Measurements from ENCODE around the gene AP3B1.

AP3B1 gene

GRCh38 chr5:78294248-78295034 is at the start of gene AP3B1:
TSS of gene AP3B1 (minus strand) at chr5:78294698. CDS start at chr5:78294579, 119 bp downstream.
- DNase-seq (ENCODE audit: low read depth in 3 of 3) = peak; percentile 96 to 97 (median 96)

- DNase-seq (ENCODE audit: low read depth in 3 of 3) = no peak
Observed at GRCh38 chr5:78341440-78341839, 46.9 kb upstream of the AP3B1 start.

- no peak for DNase-seq (ENCODE audit: low read depth in 3 of 3)
Observed at GRCh38 chr5:78339617-78340436, 45.3 kb upstream of the AP3B1 start.

GRCh38 chr5:78336698-78337097 is 42.2 kb upstream of the AP3B1 start:
- no peak for DNase-seq (ENCODE audit: low read depth in 3 of 3)

GRCh38 chr5:78335976-78336375 is 41.5 kb upstream of the AP3B1 start:
- no peak for DNase-seq (ENCODE audit: low read depth in 3 of 3)

- DNase-seq (ENCODE audit: low read depth in 3 of 3) = no peak
Observed at GRCh38 chr5:78334811-78335210, 40.3 kb upstream of the AP3B1 start.

- DNase-seq (ENCODE audit: low read depth in 3 of 3) = no peak
Observed at GRCh38 chr5:78331523-78332080, 37.1 kb upstream of the AP3B1 start.

GRCh38 chr5:78328585-78329173 is 34.2 kb upstream of the AP3B1 start:
- no peak for DNase-seq (ENCODE audit: low read depth in 3 of 3)

GRCh38 chr5:78327761-78328510 is 33.4 kb upstream of the AP3B1 start:
- no peak for DNase-seq (ENCODE audit: low read depth in 3 of 3)

- DNase-seq (ENCODE audit: low read depth in 3 of 3) = no peak
Observed at GRCh38 chr5:78326930-78327329, 32.4 kb upstream of the AP3B1 start.

- no peak for DNase-seq (ENCODE audit: low read depth in 3 of 3)
Observed at GRCh38 chr5:78323241-78323640, 28.7 kb upstream of the AP3B1 start.

GRCh38 chr5:78320401-78320800 is 25.9 kb upstream of the AP3B1 start:
- DNase-seq (ENCODE audit: low read depth in 3 of 3) = no peak

- no peak for DNase-seq (ENCODE audit: low read depth in 3 of 3)
Observed at GRCh38 chr5:78318337-78318736, 23.8 kb upstream of the AP3B1 start.

- DNase-seq (ENCODE audit: low read depth in 3 of 3) = no peak
Observed at GRCh38 chr5:78317515-78317914, 23.0 kb upstream of the AP3B1 start.

- DNase-seq (ENCODE audit: low read depth in 3 of 3) = no peak
Observed at GRCh38 chr5:78308703-78309102, 14.2 kb upstream of the AP3B1 start.

GRCh38 chr5:78300464-78301045 is 6.1 kb upstream of the AP3B1 start:
- DNase-seq (ENCODE audit: low read depth in 3 of 3) = no peak

GRCh38 chr5:78295035-78295961 is 800 bp upstream of the AP3B1 start:
- peak; percentile 7 to 29 (median 15) for DNase-seq (ENCODE audit: low read depth in 3 of 3)

GRCh38 chr5:78293851-78294247 is 649 bp downstream of the AP3B1 start:
- DNase-seq (ENCODE audit: low read depth in 3 of 3) = no peak

- DNase-seq (ENCODE audit: low read depth in 3 of 3) = no peak
Observed at GRCh38 chr5:78291687-78292086, 2.8 kb downstream of the AP3B1 start.

GRCh38 chr5:78289911-78290310 is 4.6 kb downstream of the AP3B1 start:
- DNase-seq (ENCODE audit: low read depth in 3 of 3) = no peak
